Pericardium fibroblast (primary cell): ENCODE data around the gene CCL2. TPM values are rescaled to one million over a fixed set of nuclear protein-coding genes. Genes with fewer than 3 reads are reported as not detected.

Experiments
- total RNA-seq: library from RNA; depleted of rRNA; stranded (reverse); fragments of >200 nt; gene quantifications from 2 replicates; pipeline ENCODE4 v1.2.3, GENCODE V29; 2015

The CCL2 gene
- total RNA-seq, result 15.1 and 58.1 TPM in 2 replicates

DNA sequence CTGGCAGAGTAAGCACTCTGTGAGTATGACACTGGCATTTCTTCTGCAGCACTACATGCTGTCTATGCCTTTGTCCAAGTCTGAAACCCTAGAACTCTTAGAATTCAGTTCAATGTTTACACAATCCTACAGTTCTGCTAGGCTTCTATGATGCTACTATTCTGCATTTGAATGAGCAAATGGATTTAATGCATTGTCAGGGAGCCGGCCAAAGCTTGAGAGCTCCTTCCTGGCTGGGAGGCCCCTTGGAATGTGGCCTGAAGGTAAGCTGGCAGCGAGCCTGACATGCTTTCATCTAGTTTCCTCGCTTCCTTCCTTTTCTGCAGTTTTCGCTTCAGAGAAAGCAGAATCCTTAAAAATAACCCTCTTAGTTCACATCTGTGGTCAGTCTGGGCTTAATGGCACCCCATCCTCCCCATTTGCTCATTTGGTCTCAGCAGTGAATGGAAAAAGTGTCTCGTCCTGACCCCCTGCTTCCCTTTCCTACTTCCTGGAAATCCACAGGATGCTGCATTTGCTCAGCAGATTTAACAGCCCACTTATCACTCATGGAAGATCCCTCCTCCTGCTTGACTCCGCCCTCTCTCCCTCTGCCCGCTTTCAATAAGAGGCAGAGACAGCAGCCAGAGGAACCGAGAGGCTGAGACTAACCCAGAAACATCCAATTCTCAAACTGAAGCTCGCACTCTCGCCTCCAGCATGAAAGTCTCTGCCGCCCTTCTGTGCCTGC is at the start of gene CCL2:
TSS of gene CCL2 (plus strand) at position 635 of the 730 bp plus-strand sequence. CDS start at position 700, 65 bp downstream.

GRCh38 chr17:34269969-34270368 is 14.9 kb downstream of the CCL2 start, which contains the start of gene CCL7:
CCL7 (plus strand) TSS chr17:34270221; CDS start chr17:34270291, 70 bp downstream.

DNA sequence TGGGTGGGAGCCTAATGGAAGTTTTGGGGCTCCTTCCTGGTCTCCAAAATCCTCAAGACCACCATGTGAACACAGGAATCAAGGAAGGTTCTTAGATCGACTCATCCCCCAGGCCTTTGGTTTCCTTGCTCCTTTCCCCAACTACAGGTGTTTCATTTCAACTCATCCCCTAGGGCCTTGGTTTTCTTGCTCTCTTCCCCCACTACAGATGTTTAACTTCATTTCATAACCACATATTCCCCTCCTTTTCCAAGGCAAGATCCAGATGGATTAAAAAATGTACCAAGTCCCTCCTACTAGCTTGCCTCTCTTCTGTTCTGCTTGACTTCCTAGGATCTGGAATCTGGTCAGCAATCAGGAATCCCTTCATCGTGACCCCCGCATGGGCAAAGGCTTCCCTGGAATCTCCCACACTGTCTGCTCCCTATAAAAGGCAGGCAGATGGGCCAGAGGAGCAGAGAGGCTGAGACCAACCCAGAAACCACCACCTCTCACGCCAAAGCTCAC is 30.3 kb downstream of the CCL2 start, which contains the start of gene CCL11:
TSS of gene CCL11 (plus strand) at position 457 of the 507 bp plus-strand sequence. CDS start 67 bp downstream, outside the sequence.

Other genes with a start within 250 kb of the CCL2 start
- not detected in 2 replicates for gene CCL7, start 14.9 kb downstream of the CCL2 start, total RNA-seq
- not detected in 2 replicates for gene CCL11, start 30.5 kb downstream of the CCL2 start, total RNA-seq
- not detected in 2 replicates for gene CCL8, start 64.2 kb downstream of the CCL2 start, total RNA-seq
- not detected in 2 replicates for gene CCL13, start 101.2 kb downstream of the CCL2 start, total RNA-seq
- gene CCL1, start 107.9 kb downstream of the CCL2 start, total RNA-seq, result not detected in 2 replicates